HG03342 (cell line): ENCODE results near the gene KLC1.

Experiments
- ATAC-seq: cut with Tn5 transposase; IDR thresholded peaks from one replicate; pipeline ENCODE4 v1.9.1; 2021; ENCODE audit warnings: mild to moderate bottlenecking, moderate library complexity; ENCODE audit not compliant: unreplicated experiment

Gene KLC1

DNA sequence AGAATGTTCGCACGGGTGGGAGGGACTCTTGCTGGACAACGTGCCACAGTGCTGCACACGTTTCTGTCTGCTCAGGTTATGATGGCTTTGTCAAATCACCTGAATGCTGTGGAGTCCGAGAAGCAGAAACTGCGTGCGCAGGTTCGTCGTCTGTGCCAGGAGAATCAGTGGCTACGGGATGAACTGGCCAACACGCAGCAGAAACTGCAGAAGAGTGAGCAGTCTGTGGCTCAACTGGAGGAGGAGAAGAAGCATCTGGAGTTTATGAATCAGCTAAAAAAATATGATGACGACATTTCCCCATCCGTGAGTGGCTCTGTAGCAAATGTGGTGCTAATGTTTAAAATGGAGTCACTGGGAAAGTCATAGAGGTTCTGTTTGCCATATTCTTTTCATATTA, 28.5 kb downstream of the KLC1 start:
- no peak for ATAC-seq

- no peak for ATAC-seq
Observed at GRCh38 chr14:103659631-103660030, 30.6 kb downstream of the KLC1 start.

DNA sequence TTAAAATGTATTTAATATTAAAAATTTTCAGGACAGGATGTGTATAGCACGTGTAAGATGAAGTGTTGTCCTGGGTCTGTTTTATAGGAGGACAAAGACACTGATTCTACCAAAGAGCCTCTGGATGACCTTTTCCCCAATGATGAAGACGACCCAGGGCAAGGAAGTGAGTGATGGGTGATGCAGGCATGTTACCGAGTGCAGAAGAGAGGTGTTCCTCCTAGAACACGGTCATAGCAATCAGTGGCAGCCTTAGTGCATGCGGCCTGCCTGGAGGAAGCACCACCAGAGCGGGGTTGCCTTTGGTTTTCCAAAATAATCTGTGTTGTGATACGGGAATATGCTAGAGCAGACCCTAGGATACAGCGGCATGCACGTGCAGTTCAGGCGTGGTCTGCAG, 33.0 kb downstream of the KLC1 start:
- ATAC-seq, result no peak

GRCh38 chr14:103662591-103662990, 33.6 kb downstream of the KLC1 start:
- ATAC-seq, result no peak

GRCh38 chr14:103663506-103663905, 34.5 kb downstream of the KLC1 start:
- no peak for ATAC-seq

DNA sequence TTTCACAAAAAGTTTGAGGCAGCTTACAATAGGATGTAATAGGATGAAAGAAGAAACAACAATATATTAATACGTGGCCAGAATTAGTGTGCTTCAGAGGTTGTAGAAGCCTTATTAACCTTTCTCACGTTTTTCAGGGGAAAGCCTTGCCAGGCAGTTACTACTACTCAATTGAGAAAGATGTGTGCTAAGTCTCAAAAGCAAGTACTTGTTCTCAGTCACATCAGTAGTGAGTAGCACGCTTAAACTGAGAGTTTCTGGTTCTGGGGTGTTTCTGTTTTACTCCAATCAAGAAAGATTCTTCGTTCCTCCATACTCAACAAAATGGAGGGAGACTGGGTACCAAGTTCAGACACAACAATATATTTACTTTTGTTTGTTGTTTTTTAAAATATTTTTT, 38.7 kb downstream of the KLC1 start:
- no peak for ATAC-seq

DNA sequence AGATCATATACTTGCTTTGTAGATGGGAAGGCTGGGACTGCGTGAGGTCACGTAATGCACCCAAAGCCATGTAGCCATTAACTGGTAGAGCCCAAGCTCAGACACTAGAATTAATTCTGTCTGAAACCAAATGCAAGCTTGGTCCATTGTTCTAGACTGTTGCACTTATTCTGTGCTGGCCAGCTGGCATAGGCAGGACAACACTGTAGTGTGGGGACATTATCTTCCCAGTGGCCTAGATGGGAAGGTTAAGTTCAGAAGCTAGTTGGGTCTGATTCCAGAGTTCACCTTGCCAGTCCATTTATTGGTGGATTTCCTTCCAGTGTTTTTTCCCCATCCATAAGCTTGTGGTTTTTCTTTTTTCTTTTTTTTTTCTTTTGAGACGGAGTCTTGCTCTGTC, 39.1 kb downstream of the KLC1 start:
- ATAC-seq, result no peak

GRCh38 chr14:103669370-103669769, 40.4 kb downstream of the KLC1 start:
- ATAC-seq, result no peak

- no peak for ATAC-seq
Observed at GRCh38 chr14:103671911-103672310, 42.9 kb downstream of the KLC1 start.

- ATAC-seq, result no peak
Observed at GRCh38 chr14:103675957-103676356, 46.9 kb downstream of the KLC1 start.

GRCh38 chr14:103676881-103677675, 48.1 kb downstream of the KLC1 start:
- ATAC-seq, result no peak

GRCh38 chr14:103679351-103679750, 50.3 kb downstream of the KLC1 start:
- peak; percentile 81 for ATAC-seq

DNA sequence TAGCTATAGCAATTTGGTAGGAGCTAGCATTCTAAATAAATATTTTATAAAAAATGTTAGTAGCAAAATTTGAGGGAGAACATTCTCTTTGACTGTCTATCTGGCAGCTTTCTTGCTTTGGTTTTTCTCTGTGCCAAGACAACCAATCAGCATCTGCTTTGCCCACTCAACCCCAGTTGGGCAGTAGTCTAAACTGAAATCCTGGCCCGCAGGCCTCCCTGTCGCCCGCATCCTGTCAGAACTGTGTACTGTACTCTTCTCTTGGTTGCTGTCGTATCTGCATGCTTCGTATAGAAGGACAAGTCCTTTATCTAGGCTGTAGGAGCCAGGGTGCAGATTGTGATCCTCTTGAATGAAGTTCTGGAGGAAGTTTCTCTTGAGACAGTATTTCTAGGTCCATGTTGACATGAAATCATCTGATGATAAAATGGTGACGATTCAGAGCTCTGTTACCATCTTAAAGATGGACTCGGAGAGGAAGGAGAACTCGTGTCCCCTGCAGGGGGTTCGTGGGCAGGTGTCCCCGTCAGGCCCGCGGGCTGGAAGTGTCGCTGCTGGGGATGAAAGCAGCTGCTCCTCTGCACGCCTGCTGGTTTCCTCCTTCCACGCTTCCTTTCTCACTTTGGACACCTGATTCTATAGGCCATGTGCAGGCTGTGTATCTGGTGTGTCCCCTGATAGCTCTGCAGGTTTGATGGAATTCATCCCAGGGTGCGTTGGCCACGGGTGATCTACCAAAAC, 51.6 kb downstream of the KLC1 start:
- no peak for ATAC-seq

DNA sequence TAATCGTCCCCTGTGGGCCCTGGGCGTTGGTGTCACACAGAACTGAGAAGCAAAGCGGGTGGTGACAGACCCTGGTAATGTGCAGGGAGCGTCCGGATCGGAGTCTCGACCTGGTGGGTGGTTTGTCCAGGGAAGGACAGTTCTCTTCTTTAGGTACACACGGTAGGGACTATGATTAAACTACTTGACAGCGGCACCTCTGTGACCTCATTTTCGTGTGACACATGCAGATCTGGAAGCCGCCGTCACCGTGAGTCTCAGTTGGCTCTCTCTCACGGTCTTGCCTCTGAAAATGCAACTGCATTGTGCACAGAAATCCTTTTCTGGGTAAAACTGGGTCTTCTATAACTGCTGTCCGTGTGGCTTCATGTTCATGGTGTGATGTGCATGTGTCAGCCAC, 54.1 kb downstream of the KLC1 start:
- ATAC-seq, result no peak

GRCh38 chr14:103684471-103684870, 55.5 kb downstream of the KLC1 start:
- no peak for ATAC-seq

GRCh38 chr14:103684871-103685270, 55.9 kb downstream of the KLC1 start:
- ATAC-seq, result no peak

DNA sequence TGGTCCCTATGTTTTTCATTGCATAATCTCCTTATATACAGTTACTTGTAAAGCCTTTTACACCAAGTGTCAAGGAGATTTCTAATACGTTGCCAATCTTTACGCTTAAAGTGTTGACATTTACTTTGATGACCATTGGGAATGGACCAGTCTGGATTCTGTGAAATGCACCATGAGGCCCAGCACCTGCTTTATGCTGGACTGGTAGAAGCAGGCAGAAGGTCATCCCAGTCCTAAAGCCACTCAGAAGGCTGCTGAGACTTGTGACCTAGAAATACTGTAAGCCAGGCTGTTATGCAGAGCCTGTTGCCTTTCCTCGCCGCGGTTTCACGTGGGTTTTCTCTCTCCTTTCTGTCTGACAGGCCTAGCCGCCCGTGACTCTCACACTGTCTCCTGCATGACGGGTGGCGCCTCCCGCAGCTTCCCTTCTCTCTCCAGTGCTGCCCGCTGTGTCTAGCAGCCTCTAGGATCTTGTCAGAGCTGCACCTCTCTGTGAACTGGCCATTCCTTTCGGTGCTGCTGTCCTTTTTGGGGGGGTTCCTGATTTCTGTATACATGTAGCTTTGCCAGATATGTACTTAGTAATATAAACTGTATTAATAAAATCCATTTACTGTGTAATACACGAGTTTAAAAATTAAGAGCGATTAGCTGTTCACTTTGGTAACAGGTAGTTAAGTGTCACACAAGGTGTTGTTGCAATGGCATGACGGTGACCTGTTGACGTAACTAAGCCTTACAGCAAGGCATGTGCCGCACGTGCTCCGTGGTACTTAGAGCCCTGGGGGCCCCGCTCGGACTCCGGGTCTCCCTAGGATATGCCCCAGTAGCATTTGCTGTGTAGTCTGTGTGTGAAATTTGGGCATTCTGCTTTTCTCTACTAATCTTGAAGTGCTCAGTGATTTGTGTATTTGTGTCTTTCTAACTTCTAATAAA, 56.5 kb downstream of the KLC1 start:
- no peak for ATAC-seq

GRCh38 chr14:103686831-103687485, 57.9 kb downstream of the KLC1 start:
- ATAC-seq, result no peak

DNA sequence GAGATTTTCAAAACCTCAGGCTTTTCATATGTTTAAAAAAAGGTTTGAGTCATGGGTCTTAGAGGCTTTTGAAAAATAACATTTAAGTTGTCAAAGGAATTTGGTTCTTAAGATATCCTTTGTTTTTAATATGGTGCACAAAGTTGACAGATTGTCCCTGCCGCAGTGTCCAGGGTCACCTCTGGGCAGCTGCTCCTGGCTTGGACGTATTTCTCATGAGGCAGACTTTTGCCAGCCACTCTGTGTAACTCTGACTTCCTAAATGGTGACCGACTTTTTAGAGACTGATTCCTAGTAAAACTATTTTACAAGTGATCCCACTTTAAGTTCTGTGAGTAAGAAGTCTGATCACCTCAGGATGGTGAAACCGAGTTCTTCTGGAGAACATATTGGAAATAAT, 58.7 kb downstream of the KLC1 start:
- ATAC-seq, result no peak

DNA sequence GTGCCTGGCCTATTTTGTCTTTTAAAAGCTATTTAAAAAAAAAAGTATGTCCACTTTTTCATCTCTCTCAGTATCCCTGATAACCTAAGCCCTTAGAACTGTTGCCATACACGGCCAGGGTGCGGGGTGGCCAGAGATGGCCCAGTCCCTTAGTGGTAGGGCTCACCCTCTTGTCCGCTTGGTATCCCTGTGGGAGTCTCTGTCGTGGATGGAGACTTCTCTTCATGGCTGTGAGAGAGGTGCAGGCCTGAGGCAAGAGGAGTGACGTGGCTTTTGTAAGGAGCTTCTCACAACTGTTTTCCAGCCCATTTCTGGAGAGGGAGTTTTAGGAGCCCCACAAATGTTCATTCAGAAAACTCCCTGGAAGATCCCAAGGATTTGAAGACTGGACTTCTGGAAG, 59.4 kb downstream of the KLC1 start:
- no peak for ATAC-seq
